ENCODE results near the gene LRP1B. TPM values are rescaled to one million over a fixed set of nuclear protein-coding genes. Genes with fewer than 3 reads are reported as not detected.

LRP1B gene
- total and polyA plus RNA-seq, 2 donors (not counting 1 experiment from before 2014, with no cell fraction given): not detected

DNA sequence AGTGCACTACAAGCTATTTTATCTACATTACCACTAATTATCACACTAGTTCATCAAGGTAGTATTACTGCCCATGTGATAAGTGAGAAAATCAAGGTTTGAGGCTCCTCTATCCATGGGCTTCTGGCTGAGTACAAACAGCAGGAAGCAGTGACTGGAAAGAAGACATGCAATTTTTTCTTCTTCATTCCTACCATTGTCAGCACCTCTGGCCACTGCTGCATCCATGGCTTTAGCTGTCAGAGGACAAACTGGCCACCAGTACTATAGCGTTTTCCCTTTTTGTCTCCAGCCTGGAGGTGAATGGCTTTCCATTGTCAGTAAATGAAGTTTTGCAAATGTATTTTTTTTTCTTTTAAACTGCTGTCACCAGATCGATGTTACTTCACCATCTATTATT lies 674.9 kb downstream of the LRP1B start:
- no peaks in the 10 kb centered on the region for H3K9me3 Mint-ChIP-seq (ENCODE audit: insufficient read depth)
- no peak overlapping the region for H3K4me3 ChIP-seq (ENCODE audit: control extremely low read depth in 1 of 5, extremely low read depth in 1 of 5, insufficient read depth in 1 of 5, low read depth in 2 of 5, low read length in 4 of 5)
- no peaks in the 10 kb centered on the region for H3K36me3 ChIP-seq (replicated peaks in 1 of 2; ENCODE audit: control extremely low read depth in 1 of 2, control insufficient read depth in 1 of 2, extremely low read depth in 1 of 2, insufficient read depth in 2 of 2, low read length in 1 of 2)
- H3K4me1 ChIP-seq (ENCODE audit: control insufficient read depth in 2 of 2, insufficient read depth in 2 of 2, low read length in 2 of 2): no peaks in the 10 kb centered on the region
- TF ChIP-seq, protein P1, sequence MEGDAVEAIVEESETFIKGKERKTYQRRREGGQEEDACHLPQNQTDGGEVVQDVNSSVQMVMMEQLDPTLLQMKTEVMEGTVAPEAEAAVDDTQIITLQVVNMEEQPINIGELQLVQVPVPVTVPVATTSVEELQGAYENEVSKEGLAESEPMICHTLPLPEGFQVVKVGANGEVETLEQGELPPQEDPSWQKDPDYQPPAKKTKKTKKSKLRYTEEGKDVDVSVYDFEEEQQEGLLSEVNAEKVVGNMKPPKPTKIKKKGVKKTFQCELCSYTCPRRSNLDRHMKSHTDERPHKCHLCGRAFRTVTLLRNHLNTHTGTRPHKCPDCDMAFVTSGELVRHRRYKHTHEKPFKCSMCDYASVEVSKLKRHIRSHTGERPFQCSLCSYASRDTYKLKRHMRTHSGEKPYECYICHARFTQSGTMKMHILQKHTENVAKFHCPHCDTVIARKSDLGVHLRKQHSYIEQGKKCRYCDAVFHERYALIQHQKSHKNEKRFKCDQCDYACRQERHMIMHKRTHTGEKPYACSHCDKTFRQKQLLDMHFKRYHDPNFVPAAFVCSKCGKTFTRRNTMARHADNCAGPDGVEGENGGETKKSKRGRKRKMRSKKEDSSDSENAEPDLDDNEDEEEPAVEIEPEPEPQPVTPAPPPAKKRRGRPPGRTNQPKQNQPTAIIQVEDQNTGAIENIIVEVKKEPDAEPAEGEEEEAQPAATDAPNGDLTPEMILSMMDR (IDR thresholded peaks at IDR 0.05): no peak
- no peak for TF ChIP-seq EZH2 (IDR thresholded peaks at IDR 0.05; ENCODE audit: borderline replicate concordance, insufficient read depth, low read depth, low read length, poor library complexity, severe bottlenecking)
- no peak overlapping the region for H3K27ac ChIP-seq (ENCODE audit: low read length in 2 of 2)
- no peak overlapping the region for H3K4me2 ChIP-seq (replicated peaks; ENCODE audit: low read depth, low read length, poor library complexity, severe bottlenecking)
- CTCF ChIA-PET: no interaction called here
- no CpG with 5 or more reads among the region's 2 CpGs for whole genome bisulfite sequencing (ENCODE audit: insufficient coverage)
- H3K79me2 ChIP-seq (ENCODE audit: control insufficient read depth, insufficient read depth, low read length): no peaks in the 10 kb centered on the region
- ATAC-seq (ENCODE audit: low read depth) (no peak), DNase-seq (no peak)
- H3K27me3 Mint-ChIP-seq: no peaks in the 10 kb centered on the region
- intact Hi-C loops (cut with micrococcal nuclease): no loop called here
- peaks cover 0 to 2% (median 0%) of the 10 kb centered on the region in 3 donors for H3K9me3 ChIP-seq (ENCODE audit: control extremely low read depth in 1 of 3, control insufficient read depth in 2 of 3, insufficient read depth in 1 of 3, low read length in 2 of 3)
- H2AFZ ChIP-seq (ENCODE audit: insufficient read depth, low read depth, low read length, poor library complexity, severe bottlenecking): no peak overlapping the region
- no peaks in the 10 kb centered on the region for H3K4me1 Mint-ChIP-seq
- no peak overlapping the region for H3K27ac Mint-ChIP-seq
- no peak overlapping the region for H3K9ac ChIP-seq (ENCODE audit: low read length)
- POLR2A ChIA-PET: no interaction called here
- no peak overlapping the region for H3K4me3 Mint-ChIP-seq
- no peaks in the 10 kb centered on the region for H4K20me1 ChIP-seq (ENCODE audit: control insufficient read depth, insufficient read depth, low read length, poor library complexity, severe bottlenecking)
- H3K27me3 ChIP-seq (replicated peaks in 1 of 4; ENCODE audit: control extremely low read depth in 1 of 4, control insufficient read depth in 3 of 4, insufficient read depth in 4 of 4, low read length in 3 of 4): no peaks in the 10 kb centered on the region

DNA sequence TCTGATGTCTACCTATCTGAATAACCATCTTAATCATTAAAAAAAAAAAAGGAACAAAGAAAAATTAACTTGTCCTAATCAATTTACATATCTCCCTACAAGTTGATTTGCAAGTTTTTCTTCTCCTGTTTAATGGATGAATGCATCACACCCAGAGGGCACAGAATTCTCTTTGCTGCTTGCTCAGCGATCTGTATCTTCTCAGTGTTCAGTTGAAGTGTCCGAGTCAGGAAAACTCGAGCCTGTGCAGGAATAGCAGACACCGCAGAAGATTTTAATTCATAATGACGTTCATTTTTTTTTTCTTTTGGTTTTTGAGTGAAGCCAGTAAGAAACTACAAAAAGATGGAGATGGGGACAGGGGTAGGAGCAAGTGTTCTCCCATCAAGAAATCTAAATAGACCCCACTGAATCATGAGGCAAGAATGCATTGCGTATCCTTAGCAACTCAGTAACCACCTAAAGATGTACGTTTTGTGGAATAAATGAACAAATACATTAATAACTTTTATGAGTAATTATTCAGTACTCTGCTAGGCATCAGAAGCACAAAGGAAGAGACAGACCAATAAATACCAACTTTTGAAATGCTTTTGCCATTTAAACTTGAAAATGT lies 675.5 kb downstream of the LRP1B start:
- Histone ChIP-seq H3K36me3 (replicated peaks in 1 of 2; ENCODE audit: control extremely low read depth in 1 of 2, control insufficient read depth in 1 of 2, extremely low read depth in 1 of 2, insufficient read depth in 2 of 2, low read length in 1 of 2) (no peaks in the 10 kb centered on the region), H3K27ac (ENCODE audit: low read length in 2 of 2) (no peak overlapping the region), H3K4me2 (replicated peaks; ENCODE audit: low read depth, low read length, poor library complexity, severe bottlenecking) (no peak overlapping the region), H3K79me2 (ENCODE audit: control insufficient read depth, insufficient read depth, low read length) (no peaks in the 10 kb centered on the region), H3K4me1 (ENCODE audit: control insufficient read depth in 2 of 2, insufficient read depth in 2 of 2, low read length in 2 of 2) (no peaks in the 10 kb centered on the region), H3K27me3 (replicated peaks in 1 of 4; ENCODE audit: control extremely low read depth in 1 of 4, control insufficient read depth in 3 of 4, insufficient read depth in 4 of 4, low read length in 3 of 4) (no peaks in the 10 kb centered on the region), H3K4me3 (ENCODE audit: control extremely low read depth in 1 of 5, extremely low read depth in 1 of 5, insufficient read depth in 1 of 5, low read depth in 2 of 5, low read length in 4 of 5) (no peak overlapping the region), H2AFZ (ENCODE audit: insufficient read depth, low read depth, low read length, poor library complexity, severe bottlenecking) (no peak overlapping the region), H3K9me3 (ENCODE audit: control extremely low read depth in 1 of 3, control insufficient read depth in 2 of 3, insufficient read depth in 1 of 3, low read length in 2 of 3) (peaks cover 0 to 2% (median 0%) of the 10 kb centered on the region in 3 donors), H3K9ac (ENCODE audit: low read length) (no peak overlapping the region), H4K20me1 (ENCODE audit: control insufficient read depth, insufficient read depth, low read length, poor library complexity, severe bottlenecking) (no peaks in the 10 kb centered on the region)
- H3K4me3 Mint-ChIP-seq: no peak overlapping the region
- ATAC-seq (ENCODE audit: low read depth) (no peak), DNase-seq (no peak)
- H3K9me3 Mint-ChIP-seq (ENCODE audit: insufficient read depth): no peaks in the 10 kb centered on the region
- ChIA-PET CTCF (no interaction called here), POLR2A (no interaction called here)
- 90% methylated on average over 3 of the region's 7 CpGs for WGBS (ENCODE audit: insufficient coverage)
- H3K27me3 Mint-ChIP-seq: no peaks in the 10 kb centered on the region
- no peak overlapping the region for H3K27ac Mint-ChIP-seq
- intact Hi-C loops (cut with micrococcal nuclease): no loop called here
- H3K4me1 Mint-ChIP-seq: no peaks in the 10 kb centered on the region
- TF ChIP-seq, protein P1 (IDR thresholded peaks at IDR 0.05): no peak
- TF ChIP-seq EZH2 (IDR thresholded peaks at IDR 0.05; ENCODE audit: borderline replicate concordance, insufficient read depth, low read depth, low read length, poor library complexity, severe bottlenecking): no peak
